Activated CD4-positive, alpha-beta memory T cell treated with anti-CD3 and anti-CD28 coated beads for 36 hours (primary cell): ENCODE results near the gene NAPG. TPM values are rescaled to one million over a fixed set of nuclear protein-coding genes. Genes with fewer than 3 reads are reported as not detected.
"Not testable (repeated sequence)": the region's sequence is repeated elsewhere in the genome, so short reads cannot be mapped to it uniquely, and the experiment has no call there.

Source experiments
- CTCF ChIA-PET: fragments of 350-600 bp; sonication (Branson Sonifier 250); formaldehyde crosslinking; loops from one replicate; lab custom pipeline; 2021; ENCODE audit warnings: antibody characterized with exemption, inconsistent platforms; lab: Charles Lee
- POLR2A ChIA-PET: fragments of 350-600 bp; sonication (Branson Sonifier 250); formaldehyde crosslinking; loops from one replicate; lab custom pipeline; 2021; ENCODE audit warnings: antibody characterized with exemption; lab: Charles Lee
- DNase-seq: peaks from one replicate; pipeline ENCODE4 v3.0.0-alpha.2; 2020
- H3K27ac Mint-ChIP-seq: one replicate; pipeline ENCODE4 v1.8.0; 2021; ENCODE audit warnings: mixed read lengths
- H3K27me3 Mint-ChIP-seq: one replicate; pipeline ENCODE4 v1.8.0; 2021; ENCODE audit warnings: mixed read lengths
- H3K36me3 Mint-ChIP-seq: one replicate; pipeline ENCODE4 v1.8.0; 2021; ENCODE audit warnings: mixed read lengths
- H3K4me1 Mint-ChIP-seq: one replicate; pipeline ENCODE4 v1.8.0; 2021; ENCODE audit warnings: low read depth, mixed read lengths
- H3K4me3 Mint-ChIP-seq: one replicate; pipeline ENCODE4 v1.8.0; 2021; ENCODE audit warnings: mild to moderate bottlenecking, mixed read lengths
- H3K9me3 Mint-ChIP-seq: one replicate; pipeline ENCODE4 v1.8.0; 2021; ENCODE audit warnings: mixed read lengths
- intact Hi-C: fragments of 100-400 bp; cut with micrococcal nuclease; formaldehyde crosslinking; loops from one replicate; pipeline ENCODE4 v1.15.1; 2023
- total RNA-seq, 2 experiments: library from RNA; stranded (reverse); gene quantifications; one replicate each; pipeline ENCODE4 v1.2.3, GENCODE V29; 2021

Gene NAPG
- total RNA-seq, 2 experiments from 2014 or later, result 31.8 to 32.7 TPM

- H3K9me3 Mint-ChIP-seq, H3K27me3 Mint-ChIP-seq, H3K4me1 Mint-ChIP-seq, CTCF ChIA-PET, H3K27ac Mint-ChIP-seq, POLR2A ChIA-PET, DNase-seq, H3K4me3 Mint-ChIP-seq, intact Hi-C loops, H3K36me3 Mint-ChIP-seq: not testable (repeated sequence)
These were observed 70.1 kb downstream of the NAPG start for GRCh38 chr18:10595917-10596316.

GRCh38 chr18:10597695-10598094, 71.9 kb downstream of the NAPG start:
- CTCF ChIA-PET, H3K4me1 Mint-ChIP-seq, H3K27me3 Mint-ChIP-seq, DNase-seq, H3K36me3 Mint-ChIP-seq, H3K4me3 Mint-ChIP-seq, intact Hi-C loops, H3K9me3 Mint-ChIP-seq, H3K27ac Mint-ChIP-seq, POLR2A ChIA-PET: not testable (repeated sequence)

- H3K4me3 Mint-ChIP-seq, H3K4me1 Mint-ChIP-seq, CTCF ChIA-PET, H3K27ac Mint-ChIP-seq, H3K36me3 Mint-ChIP-seq, POLR2A ChIA-PET, DNase-seq, H3K27me3 Mint-ChIP-seq, intact Hi-C loops: not testable (repeated sequence)
- H3K9me3 Mint-ChIP-seq, result peaks cover 16% of the 10 kb centered on the region
These were observed 74.9 kb downstream of the NAPG start for GRCh38 chr18:10600701-10601100.

Other genes starting within 250 kb of the NAPG start
- gene APCDD1, start 71.4 kb upstream of the NAPG start, total RNA-seq, result not detected